Chondrocyte (in vitro differentiated cells): ENCODE results near the gene MAP4. TPM values are rescaled to one million over a fixed set of nuclear protein-coding genes. Genes with fewer than 3 reads are reported as not detected.

ENCODE experiments used
- DNase-seq: peaks from one replicate; pipeline ENCODE4 v3.0.0; 2021; ENCODE audit warnings: mixed read lengths, low spot score
- H3K27ac Mint-ChIP-seq: one replicate; pipeline ENCODE4 v1.8.0; 2021; ENCODE audit warnings: mild to moderate bottlenecking, moderate library complexity, mixed read lengths; ENCODE audit not compliant: unreplicated experiment
- H3K27me3 Mint-ChIP-seq: 2 replicates; pipeline ENCODE4 v1.8.0; 2021; ENCODE audit warnings: low read depth, mixed read lengths
- H3K36me3 Mint-ChIP-seq: 2 replicates; pipeline ENCODE4 v1.8.0; 2021; ENCODE audit warnings: low read depth, mixed read lengths
- H3K4me1 Mint-ChIP-seq: 2 replicates; pipeline ENCODE4 v1.8.0; 2021; ENCODE audit warnings: low read depth, mild to moderate bottlenecking, mixed read lengths
- H3K4me3 Mint-ChIP-seq: one replicate; pipeline ENCODE4 v1.8.0; 2021; ENCODE audit warnings: mild to moderate bottlenecking, moderate library complexity, mixed read lengths; ENCODE audit not compliant: unreplicated experiment
- H3K9me3 Mint-ChIP-seq: 2 replicates; pipeline ENCODE4 v1.8.0; 2021; ENCODE audit warnings: low read depth, mixed read lengths
- CTCF ChIP-seq: fragments of 200-600 bp; sonication (generic); IDR thresholded peaks from 2 replicates; pipeline ENCODE4 v1.5.0; 2021; ENCODE audit warnings: antibody characterized with exemption, mild to moderate bottlenecking, moderate library complexity
- total RNA-seq: library from RNA; stranded (reverse); gene quantifications from 3 replicates; pipeline ENCODE4 v1.2.1, GENCODE V29; 2021

Gene MAP4
- total RNA-seq, 1 donor from 2014 or later: 401 TPM

GRCh38 chr3:47857151-47857550, 159.1 kb downstream of the MAP4 start:
- H3K9me3 Mint-ChIP-seq: no peaks in the 10 kb centered on the region
- H3K36me3 Mint-ChIP-seq: peaks cover 32% of the 10 kb centered on the region
- H3K4me1 Mint-ChIP-seq: no peaks in the 10 kb centered on the region
- H3K27me3 Mint-ChIP-seq: no peaks in the 10 kb centered on the region
- H3K4me3 Mint-ChIP-seq: no peak overlapping the region
- no peak for TF ChIP-seq CTCF
- DNase-seq: peak; percentile 53
- H3K27ac Mint-ChIP-seq: no peak overlapping the region

DNA sequence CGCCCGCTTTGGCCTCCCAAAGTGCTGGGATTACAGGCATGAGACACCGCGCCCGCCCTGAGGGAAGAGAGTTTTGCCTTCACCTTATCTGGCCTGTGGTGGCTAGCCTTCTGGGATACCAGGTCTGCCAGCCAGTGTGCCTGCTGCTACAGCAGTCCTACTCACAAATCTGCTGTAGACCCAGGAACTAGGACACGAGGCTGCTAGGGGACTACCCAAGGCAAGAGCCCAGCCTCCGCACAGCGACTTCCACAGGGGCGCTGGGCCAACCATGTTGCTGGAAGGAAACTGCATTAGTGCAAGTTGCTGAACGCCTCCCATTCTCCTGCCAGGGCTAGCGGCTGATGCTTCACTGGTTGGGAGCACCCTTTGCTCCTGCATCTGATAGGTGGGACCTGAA, 159.5 kb downstream of the MAP4 start:
- no peak overlapping the region for H3K27ac Mint-ChIP-seq

DNA sequence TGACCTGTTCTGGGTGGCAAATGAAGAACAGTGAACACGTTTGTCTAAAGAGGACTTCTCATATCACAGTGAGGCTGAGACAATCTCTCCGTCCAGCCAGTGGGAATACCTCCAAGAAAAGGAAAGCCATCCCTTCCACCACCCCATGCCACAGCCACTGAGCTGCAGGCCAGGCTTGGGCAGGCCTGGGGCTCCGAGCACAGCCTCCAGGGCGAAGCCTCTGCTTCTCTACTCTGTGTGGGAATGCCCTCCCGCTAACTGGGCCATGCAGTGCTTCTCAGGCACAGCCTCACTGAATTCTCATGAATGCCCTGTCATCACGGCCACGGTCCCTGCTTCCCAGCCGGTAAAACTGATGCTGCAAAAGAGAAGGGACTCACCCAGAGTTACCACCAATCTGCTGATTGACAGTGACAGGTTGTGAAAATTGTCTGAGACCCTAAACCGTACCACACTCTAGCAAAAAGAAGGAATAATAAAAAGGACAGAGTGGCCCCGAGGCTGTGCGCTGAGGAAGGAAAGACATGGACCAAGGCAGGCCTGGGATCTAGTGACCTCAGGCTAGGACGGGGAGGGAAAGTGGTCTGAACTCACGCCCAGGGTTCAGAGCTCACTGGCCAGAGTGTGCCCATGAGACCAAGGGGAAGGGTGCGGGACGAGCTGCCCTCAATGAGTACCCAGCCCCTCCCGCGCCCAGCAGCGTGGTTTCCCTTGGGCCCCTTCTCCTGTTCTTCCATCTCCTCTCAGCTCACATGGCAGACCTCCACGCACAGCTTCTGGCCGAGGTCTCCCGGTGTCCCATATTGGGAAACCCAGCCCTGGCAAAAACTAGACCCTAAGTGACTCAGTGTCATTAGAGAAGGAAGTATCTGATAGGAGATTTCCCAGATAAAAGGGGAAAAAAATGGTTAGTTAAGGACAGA, 160.5 kb downstream of the MAP4 start:
- peak overlapping the region; percentile 59 for H3K27ac Mint-ChIP-seq
- no peaks in the 10 kb centered on the region for H3K27me3 Mint-ChIP-seq
- H3K4me3 Mint-ChIP-seq: no peak overlapping the region
- peak; percentile 67 for DNase-seq
- no peaks in the 10 kb centered on the region for H3K9me3 Mint-ChIP-seq
- TF ChIP-seq CTCF: no peak
- peaks cover 36% of the 10 kb centered on the region for H3K36me3 Mint-ChIP-seq
- no peaks in the 10 kb centered on the region for H3K4me1 Mint-ChIP-seq

More for the DNA sequence above, 159.5 kb downstream of the MAP4 start:
- H3K27me3 Mint-ChIP-seq: no peaks in the 10 kb centered on the region
- no peak for TF ChIP-seq CTCF
- DNase-seq: peak; percentile 41
- H3K36me3 Mint-ChIP-seq: peaks cover 34% of the 10 kb centered on the region
- H3K9me3 Mint-ChIP-seq: no peaks in the 10 kb centered on the region
- no peak overlapping the region for H3K4me3 Mint-ChIP-seq
- no peaks in the 10 kb centered on the region for H3K4me1 Mint-ChIP-seq

- Mint-ChIP-seq H3K9me3 (no peaks in the 10 kb centered on the region), H3K36me3 (peaks cover 35% of the 10 kb centered on the region), H3K4me3 (no peak overlapping the region), H3K4me1 (no peaks in the 10 kb centered on the region), H3K27ac (peak overlapping the region; percentile 51), H3K27me3 (no peaks in the 10 kb centered on the region)
- peak; percentile 67 for DNase-seq
- no peak for TF ChIP-seq CTCF
Measured at GRCh38 chr3:47854720-47855455, 161.3 kb downstream of the MAP4 start.

DNA sequence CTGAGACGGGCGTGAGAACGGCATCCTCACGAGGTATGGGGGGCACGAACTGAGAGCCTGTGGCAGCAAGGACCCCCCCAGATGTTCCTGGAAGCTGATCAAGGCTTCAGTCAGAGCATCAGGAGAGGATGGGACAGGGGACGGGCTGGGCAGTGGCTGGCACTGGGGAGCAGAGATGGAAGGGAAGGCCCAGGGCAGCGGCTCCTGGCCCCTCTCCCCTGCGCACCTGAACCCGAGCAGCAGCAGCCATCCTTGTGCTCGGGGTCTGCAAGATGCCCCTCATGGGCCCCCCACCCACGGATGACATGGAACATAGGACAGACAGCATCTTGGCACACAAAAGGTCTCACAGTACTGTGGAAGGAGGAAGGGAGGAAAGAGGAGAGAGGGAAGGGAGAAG, 161.9 kb downstream of the MAP4 start:
- TF ChIP-seq CTCF: no peak
- Mint-ChIP-seq H3K4me1 (no peaks in the 10 kb centered on the region), H3K36me3 (peaks cover 35% of the 10 kb centered on the region), H3K27me3 (no peaks in the 10 kb centered on the region), H3K9me3 (no peaks in the 10 kb centered on the region), H3K27ac (no peak overlapping the region), H3K4me3 (no peak overlapping the region)
- no peak for DNase-seq
